Measurements from ENCODE around the gene GALNT18. TPM values are rescaled to one million over a fixed set of nuclear protein-coding genes. Genes with fewer than 3 reads are reported as not detected.

The GALNT18 gene
- total RNA-seq, 1 donor = 11.7 TPM

DNA sequence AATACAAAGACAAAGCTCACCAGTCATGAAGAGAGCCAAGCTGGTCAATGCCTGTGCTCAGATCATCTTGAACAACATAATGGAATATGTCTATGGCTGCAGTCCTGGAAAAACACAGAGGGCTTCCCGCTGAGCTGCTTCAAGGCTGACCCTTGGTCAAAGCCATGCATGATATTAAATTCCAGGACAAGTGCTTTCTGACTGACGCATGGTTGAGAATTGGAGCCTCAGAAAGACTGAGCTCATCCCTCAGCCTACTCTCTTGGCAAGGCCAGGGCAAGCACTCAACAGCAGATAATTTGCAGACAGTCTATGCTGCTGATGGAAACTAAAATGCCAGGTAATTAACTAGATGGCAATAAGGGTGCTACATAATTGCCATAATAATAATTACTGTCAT, 89.2 kb downstream of the GALNT18 start:
- H3K4me3 ChIP-seq (ENCODE audit: low read depth, low read length) = no peak overlapping the region
- TF ChIP-seq, protein P1, sequence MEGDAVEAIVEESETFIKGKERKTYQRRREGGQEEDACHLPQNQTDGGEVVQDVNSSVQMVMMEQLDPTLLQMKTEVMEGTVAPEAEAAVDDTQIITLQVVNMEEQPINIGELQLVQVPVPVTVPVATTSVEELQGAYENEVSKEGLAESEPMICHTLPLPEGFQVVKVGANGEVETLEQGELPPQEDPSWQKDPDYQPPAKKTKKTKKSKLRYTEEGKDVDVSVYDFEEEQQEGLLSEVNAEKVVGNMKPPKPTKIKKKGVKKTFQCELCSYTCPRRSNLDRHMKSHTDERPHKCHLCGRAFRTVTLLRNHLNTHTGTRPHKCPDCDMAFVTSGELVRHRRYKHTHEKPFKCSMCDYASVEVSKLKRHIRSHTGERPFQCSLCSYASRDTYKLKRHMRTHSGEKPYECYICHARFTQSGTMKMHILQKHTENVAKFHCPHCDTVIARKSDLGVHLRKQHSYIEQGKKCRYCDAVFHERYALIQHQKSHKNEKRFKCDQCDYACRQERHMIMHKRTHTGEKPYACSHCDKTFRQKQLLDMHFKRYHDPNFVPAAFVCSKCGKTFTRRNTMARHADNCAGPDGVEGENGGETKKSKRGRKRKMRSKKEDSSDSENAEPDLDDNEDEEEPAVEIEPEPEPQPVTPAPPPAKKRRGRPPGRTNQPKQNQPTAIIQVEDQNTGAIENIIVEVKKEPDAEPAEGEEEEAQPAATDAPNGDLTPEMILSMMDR (IDR thresholded peaks at IDR 0.05; ENCODE audit: insufficient read depth, low read depth, low read length) = no peak
- DNase-seq (ENCODE audit: low read depth) = no peak

DNA sequence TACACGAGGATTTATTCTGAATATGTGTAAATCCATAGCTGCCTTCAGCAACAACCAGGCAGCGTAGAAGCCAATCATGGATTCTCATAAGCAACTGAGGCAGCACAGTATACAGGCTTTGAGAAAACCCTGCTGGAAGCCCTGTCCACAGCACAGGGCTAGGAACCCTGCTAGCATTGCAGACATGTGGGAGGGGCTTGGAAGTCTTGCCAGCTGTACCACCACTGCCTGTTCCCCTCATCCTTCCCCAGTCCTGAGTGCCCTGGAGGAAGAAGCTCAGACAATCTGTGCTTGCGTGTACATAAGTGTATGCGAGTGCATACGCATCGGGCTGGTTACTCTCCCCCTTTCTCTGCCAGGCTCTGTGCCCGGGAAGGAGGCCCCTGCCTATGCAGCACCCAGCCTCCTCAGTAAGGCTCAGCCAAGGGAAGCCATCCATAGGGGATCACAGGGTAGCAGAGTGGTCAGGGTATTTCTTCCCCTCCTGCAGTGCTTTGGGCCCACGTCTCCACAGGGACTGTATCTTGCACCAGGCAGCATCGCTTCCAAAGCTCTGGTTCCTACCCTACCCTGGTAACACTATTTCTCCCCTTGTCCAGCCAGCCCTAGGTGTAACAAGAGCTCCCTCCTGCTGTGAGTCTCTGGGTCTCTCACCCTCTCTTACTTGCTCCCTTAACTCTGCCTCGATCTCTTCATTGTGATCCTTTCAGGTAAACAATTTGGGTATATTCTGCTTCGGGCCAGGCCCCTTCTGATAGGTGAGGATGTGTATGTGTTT, 90.5 kb downstream of the GALNT18 start:
- H3K4me3 ChIP-seq (ENCODE audit: low read depth, low read length) = no peak overlapping the region
- DNase-seq (ENCODE audit: low read depth) = no peak
- TF ChIP-seq, protein P1 (IDR thresholded peaks at IDR 0.05; ENCODE audit: insufficient read depth, low read depth, low read length) = no peak

DNA sequence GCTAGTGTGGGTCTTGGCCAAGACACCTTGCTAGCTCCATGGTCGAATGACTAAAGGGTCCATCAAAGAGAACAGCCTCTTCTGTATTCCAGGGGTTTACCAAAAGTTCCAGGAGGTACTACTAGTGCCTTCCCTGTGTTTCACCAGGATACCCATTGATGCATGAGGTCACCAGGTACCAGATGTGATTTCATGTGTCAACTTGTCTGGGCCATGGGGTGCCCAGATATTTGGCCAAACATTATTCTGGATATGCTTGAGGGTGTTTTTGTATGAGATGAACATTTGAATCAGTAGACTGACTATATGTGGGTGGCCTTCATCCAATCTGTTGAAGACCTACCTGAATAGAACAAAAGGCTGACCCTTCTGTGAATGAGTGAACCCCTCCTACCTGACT, 92.8 kb downstream of the GALNT18 start:
- H3K4me3 ChIP-seq (ENCODE audit: low read depth, low read length) = no peak overlapping the region
- no peak for DNase-seq (ENCODE audit: low read depth)
- TF ChIP-seq, protein P1 (IDR thresholded peaks at IDR 0.05; ENCODE audit: insufficient read depth, low read depth, low read length) = no peak

DNA sequence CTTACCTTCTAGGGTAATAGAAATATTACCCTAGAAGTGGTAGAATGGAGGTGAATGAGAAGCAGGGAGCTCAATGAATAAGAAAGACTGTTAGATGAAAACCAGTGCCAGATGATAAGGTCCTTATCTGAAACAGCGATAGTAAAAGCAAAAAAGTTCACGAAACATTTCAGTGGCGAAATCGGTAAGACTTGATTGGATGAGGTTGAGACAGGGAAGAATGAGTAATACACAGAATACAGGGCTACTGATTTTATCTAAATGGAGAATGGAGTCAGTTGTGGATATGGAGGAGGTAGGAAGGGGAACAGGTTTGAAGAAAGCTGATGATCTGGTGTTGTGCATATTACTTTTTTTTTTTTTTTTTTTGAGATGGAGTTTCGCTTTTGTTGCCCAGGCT, 96.5 kb downstream of the GALNT18 start:
- no peak for DNase-seq (ENCODE audit: low read depth)
- TF ChIP-seq, protein P1 (IDR thresholded peaks at IDR 0.05; ENCODE audit: insufficient read depth, low read depth, low read length) = no peak
- H3K4me3 ChIP-seq (ENCODE audit: low read depth, low read length) = no peak overlapping the region

DNA sequence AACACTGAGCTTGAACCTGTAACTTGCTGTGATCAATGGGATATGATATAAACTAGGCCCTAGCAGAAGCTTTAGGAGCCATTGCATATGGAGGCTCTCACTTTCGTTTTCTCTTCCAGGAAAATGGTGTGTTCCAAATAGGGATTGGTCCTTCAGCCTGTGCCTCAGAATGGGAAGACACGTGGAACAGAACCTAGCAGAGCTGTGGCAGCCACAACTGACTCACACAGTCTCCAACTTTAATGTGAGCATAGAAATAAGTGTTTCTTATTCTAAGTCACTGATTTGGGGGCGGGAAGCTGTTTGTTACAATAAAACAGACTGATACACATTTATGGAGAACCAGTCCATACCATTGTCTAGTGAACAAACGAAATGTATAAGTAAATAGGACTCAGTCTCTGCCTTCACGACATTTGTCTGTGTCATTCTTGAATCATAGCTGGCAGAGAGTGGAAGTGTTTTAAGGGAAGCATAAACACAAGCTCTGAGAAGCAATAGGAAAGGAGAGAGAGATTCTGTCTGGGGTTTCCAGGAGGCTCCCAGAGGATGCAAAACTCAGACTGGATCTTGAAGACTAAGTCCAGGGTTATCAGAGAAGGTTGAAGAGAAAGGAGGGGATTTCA, 97.3 kb downstream of the GALNT18 start:
- no peak overlapping the region for H3K4me3 ChIP-seq (ENCODE audit: low read depth, low read length)
- no peak for DNase-seq (ENCODE audit: low read depth)
- TF ChIP-seq, protein P1 (IDR thresholded peaks at IDR 0.05; ENCODE audit: insufficient read depth, low read depth, low read length) = no peak

DNA sequence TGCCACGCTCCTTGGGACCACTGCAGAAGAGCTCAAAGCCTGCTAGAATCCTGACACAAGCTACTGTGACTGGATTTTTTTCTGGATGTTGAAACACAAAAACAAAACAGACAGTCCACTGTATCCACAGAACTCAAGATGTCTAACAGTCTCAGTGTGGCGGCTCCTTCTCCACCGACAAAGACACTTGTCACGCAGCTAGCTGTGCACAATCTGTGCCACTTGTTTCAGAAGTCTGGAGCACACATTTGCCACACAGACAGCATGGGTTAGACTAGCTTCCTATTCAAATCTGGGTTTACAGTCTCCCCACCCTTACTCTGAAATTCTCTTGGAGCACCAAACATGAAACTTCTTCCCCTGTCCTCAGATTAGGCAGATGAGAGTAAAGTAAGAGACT, 99.2 kb downstream of the GALNT18 start:
- no peak overlapping the region for H3K4me3 ChIP-seq (ENCODE audit: low read depth, low read length)
- DNase-seq (ENCODE audit: low read depth) = no peak
- TF ChIP-seq, protein P1 (IDR thresholded peaks at IDR 0.05; ENCODE audit: insufficient read depth, low read depth, low read length) = no peak
